IPS-18a (cell line): ENCODE measurements around the gene PTPRA.

Experiments
- H3K27ac ChIP-seq: one replicate; pipeline ENCODE4 v1.5.1; 2013; ENCODE audit warnings: low read length
- H3K27me3 ChIP-seq: one replicate; pipeline ENCODE4 v1.6.1; 2013; ENCODE audit warnings: mild to moderate bottlenecking, low read length; ENCODE audit not compliant: control insufficient read depth, insufficient read depth
- H3K36me3 ChIP-seq: one replicate; pipeline ENCODE4 v1.6.1; 2013; ENCODE audit warnings: low read depth, low read length; ENCODE audit not compliant: control insufficient read depth
- H3K4me1 ChIP-seq: one replicate; pipeline ENCODE4 v1.6.1; 2013; ENCODE audit warnings: low read depth, low read length; ENCODE audit not compliant: control insufficient read depth
- H3K4me3 ChIP-seq: one replicate; pipeline ENCODE4 v1.5.1; 2013; ENCODE audit warnings: low read length
- H3K9ac ChIP-seq: one replicate; pipeline ENCODE4 v1.6.1; 2013; ENCODE audit warnings: mild to moderate bottlenecking, low read length, moderate library complexity
- H3K9me3 ChIP-seq: one replicate; pipeline ENCODE4 v1.6.1; 2013; ENCODE audit warnings: low read depth, low read length; ENCODE audit not compliant: control insufficient read depth

PTPRA gene

DNA sequence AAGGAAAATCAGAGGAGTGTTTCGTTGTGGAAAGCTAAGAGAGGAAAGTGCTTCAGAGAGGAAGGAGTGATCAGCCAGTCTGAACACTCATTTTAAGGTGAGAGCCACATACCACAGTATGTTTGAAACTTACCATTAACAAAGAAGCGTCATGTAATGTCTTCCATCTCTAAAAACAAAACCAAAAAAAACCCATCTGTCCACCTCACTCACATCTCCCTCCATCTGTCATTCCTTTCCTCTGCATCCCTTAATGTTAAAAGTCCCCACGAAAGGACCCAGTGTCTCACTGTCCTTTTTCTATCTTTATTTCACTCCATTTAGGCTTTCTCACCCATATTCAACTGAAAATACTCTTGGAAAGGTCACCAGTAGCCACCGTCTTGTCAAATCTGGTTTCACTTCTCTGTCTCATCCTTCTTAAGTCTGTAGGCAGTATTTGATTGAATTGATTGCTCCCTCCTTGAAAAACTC is 110.8 kb downstream of the PTPRA start:
- no peak overlapping the region for H3K9ac ChIP-seq

DNA sequence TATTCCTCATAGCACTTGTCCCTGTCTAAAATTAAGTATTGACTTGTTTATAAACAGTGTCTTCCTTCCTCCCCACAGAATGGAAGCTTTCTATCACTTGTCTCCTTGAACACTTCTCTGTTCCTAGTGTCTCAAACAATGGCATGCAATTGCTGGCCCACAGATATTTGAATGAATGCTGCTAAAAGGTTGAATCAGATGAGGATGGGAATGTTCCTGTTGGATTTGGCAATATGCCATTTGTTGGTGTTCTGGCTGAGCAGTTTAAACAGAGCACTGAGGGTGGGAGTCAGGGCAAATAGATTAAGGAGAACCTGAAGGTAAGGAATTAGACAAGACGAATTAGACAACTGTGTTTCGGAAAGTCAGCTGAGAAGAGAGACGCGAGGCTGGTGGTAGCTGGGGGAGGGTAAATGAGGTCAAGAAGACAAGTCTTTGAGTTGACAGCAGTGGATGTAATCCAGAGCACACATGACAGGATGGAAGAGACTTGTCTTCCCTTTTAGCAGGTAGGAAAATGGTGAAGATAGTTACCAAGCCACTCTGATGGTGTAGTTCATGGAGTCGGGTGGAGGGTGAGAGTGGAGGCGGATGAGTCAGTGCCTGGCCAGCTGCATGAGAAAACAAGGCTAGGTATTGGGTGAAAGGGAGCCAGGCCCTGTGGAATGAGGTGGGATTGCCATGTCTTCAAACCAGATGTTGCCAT is 111.8 kb downstream of the PTPRA start:
- no peak overlapping the region for H3K27ac ChIP-seq
- no peak overlapping the region for H3K9ac ChIP-seq
- no peaks in the 10 kb centered on the region for H3K9me3 ChIP-seq
- H3K27me3 ChIP-seq = no peaks in the 10 kb centered on the region
- H3K4me3 ChIP-seq = no peak overlapping the region
- H3K4me1 ChIP-seq = no peaks in the 10 kb centered on the region
- H3K36me3 ChIP-seq = peaks cover 24% of the 10 kb centered on the region

More for the DNA sequence above, 110.8 kb downstream of the PTPRA start:
- Histone ChIP-seq H3K4me3 (no peak overlapping the region), H3K27me3 (no peaks in the 10 kb centered on the region), H3K27ac (no peak overlapping the region), H3K4me1 (no peaks in the 10 kb centered on the region), H3K36me3 (peaks cover 21% of the 10 kb centered on the region), H3K9me3 (no peaks in the 10 kb centered on the region)

DNA sequence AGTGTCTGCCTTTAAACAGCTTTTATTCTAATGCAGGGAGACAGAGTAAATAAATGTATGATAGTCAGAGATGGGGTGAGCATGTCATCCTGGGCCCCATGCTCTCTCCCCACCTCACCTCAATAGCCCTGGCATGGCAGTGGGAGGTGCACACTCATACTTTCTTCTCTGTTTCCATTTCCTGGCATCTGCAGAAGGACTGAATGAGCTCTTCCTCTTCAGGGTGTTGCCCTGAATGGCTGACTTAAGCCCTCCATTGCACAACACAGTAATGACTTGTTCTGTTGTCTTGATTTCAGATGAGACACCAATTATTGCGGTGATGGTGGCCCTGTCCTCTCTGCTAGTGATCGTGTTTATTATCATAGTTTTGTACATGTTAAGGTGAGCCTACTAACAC is 113.2 kb downstream of the PTPRA start:
- Histone ChIP-seq H3K9ac (no peak overlapping the region), H3K27me3 (no peaks in the 10 kb centered on the region), H3K9me3 (no peaks in the 10 kb centered on the region), H3K27ac (no peak overlapping the region), H3K4me3 (no peak overlapping the region), H3K36me3 (peaks cover 30% of the 10 kb centered on the region), H3K4me1 (no peaks in the 10 kb centered on the region)

DNA sequence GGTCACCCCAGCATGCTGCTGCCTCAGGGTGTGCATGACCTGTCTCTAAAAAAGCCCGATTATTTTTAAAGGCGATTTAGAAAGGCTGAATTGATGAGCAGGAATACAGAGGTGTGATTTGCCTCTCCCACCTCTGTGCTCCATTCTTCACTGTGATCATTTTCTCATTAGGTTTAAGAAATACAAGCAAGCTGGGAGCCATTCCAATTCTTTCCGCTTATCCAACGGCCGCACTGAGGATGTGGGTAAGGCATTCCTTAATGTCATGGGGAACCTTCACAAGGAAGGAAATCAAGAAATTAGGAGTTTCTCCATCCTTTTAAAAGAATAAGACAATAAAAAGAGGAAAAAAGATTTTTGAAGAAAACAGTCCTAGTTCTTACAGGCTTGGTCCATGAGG is 114.6 kb downstream of the PTPRA start:
- Histone ChIP-seq H3K27ac (no peak overlapping the region), H3K36me3 (peaks cover 33% of the 10 kb centered on the region), H3K4me1 (no peaks in the 10 kb centered on the region), H3K4me3 (no peak overlapping the region), H3K9me3 (no peaks in the 10 kb centered on the region), H3K9ac (no peak overlapping the region), H3K27me3 (no peaks in the 10 kb centered on the region)

DNA sequence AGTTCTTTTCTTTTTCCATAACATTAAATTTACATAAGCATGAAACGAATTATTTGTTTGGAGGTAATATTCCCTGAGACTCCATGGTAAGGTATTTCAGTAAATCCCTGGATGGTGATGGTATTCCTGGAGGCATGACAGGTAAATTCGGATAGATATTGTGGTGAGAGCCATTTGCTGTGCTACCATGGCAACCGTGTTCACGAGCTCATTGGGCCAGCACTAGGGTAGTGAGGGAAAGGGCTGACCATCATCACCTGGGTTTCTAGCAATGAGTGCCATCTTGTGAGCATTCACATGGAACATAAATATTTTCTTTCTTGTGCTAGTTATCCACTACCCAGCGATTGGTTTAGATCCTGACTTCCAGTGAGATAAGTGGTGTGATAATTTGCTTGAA is 118.3 kb downstream of the PTPRA start:
- no peaks in the 10 kb centered on the region for H3K9me3 ChIP-seq
- no peaks in the 10 kb centered on the region for H3K4me1 ChIP-seq
- H3K27ac ChIP-seq = no peak overlapping the region
- peaks cover 43% of the 10 kb centered on the region for H3K36me3 ChIP-seq
- H3K27me3 ChIP-seq = no peaks in the 10 kb centered on the region
- H3K4me3 ChIP-seq = no peak overlapping the region
- H3K9ac ChIP-seq = no peak overlapping the region

DNA sequence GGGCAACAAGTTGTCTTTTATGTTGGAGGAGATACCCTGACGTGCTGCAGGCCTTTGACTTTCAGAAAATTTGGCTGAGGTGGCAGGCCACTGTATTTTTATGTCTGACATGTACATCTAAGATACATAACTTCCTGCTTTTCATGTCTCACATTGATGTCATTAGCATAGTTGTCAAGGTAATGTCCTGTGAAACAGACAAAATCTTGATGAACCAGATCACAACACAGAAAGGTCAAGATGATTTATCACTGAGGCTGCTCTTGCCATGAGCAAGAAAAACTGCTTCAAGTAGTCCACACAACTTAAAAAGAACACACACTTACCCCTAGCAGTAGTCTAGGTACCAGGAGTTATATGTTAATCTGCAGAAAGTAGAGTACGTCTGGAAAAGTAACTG is 120.0 kb downstream of the PTPRA start:
- Histone ChIP-seq H3K27ac (no peak overlapping the region), H3K9ac (no peak overlapping the region), H3K4me1 (no peaks in the 10 kb centered on the region), H3K9me3 (no peaks in the 10 kb centered on the region), H3K27me3 (no peaks in the 10 kb centered on the region), H3K4me3 (no peak overlapping the region), H3K36me3 (peaks cover 34% of the 10 kb centered on the region)

DNA sequence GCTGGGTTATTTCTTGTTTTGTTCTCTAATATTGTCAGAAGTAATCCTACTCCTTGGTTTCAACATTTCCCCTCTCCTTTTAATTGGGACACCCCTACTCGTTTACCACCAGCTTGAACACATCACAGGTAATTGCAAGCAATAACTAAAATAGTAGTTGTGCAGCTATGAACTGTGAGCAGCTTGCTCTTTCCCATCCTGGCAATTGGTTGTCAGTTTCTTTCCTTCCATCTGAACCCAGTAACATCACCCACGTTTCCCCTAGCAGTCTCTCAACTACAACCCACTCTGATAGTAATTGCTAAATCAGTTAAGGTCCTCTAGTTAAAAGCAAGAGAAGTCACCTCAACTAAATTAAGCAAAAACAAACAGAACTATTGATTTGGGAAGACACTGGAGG is 122.5 kb downstream of the PTPRA start:
- Histone ChIP-seq H3K27ac (no peak overlapping the region), H3K4me1 (no peaks in the 10 kb centered on the region), H3K9me3 (no peaks in the 10 kb centered on the region), H3K4me3 (no peak overlapping the region), H3K27me3 (no peaks in the 10 kb centered on the region), H3K36me3 (peaks cover 20% of the 10 kb centered on the region), H3K9ac (no peak overlapping the region)

DNA sequence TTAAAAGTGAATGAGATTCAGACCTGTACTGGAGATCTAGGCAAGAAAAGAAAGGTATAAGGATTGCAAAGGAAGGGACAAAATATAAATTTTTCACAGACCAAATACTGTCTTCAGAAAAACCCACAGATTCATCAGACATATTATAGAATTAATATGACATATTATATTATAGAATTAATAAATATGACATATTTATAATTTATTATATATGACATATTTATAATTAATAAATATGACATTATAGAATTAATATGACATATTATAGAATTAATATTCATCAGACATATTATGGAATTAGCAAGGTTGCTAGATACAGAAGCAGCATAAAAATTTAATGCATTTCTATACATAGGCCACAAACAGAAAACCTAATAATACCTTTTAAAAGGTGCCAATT is 125.4 kb downstream of the PTPRA start:
- Histone ChIP-seq H3K36me3 (peaks cover 9% of the 10 kb centered on the region), H3K4me1 (no peaks in the 10 kb centered on the region), H3K27me3 (no peaks in the 10 kb centered on the region), H3K27ac (no peak overlapping the region), H3K9me3 (no peaks in the 10 kb centered on the region), H3K9ac (no peak overlapping the region), H3K4me3 (no peak overlapping the region)

DNA sequence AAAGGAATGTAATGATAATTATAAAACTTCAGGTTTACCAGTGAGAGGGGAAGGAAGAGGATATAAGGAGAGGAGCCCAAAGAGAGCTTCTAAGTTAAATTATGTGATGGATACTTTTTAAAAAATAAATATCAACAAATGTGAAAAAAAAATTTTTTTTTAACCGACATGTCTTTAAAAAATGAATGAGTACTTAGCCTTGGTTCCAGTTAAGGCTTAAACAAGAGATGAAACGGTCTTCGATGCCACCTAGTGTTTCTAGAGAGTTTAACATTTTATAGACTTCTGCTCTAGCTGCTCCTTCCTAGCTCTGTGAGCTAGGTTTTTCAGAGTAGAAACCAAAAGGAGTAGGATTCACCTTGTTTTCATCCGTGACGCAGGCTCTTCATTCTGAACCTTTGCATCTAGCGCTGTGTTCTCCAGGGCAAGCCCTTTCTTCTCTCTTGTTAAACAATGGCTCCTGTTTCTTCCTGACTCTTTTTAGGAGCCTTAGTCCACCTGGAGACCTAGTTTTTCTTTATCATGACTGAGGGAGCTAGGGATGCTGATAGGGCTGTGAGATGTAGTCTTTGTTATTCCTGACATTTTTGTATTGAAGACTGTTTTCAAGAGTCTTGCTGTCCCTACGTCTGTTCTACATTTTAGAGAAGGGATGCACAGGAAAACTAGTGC is 127.7 kb downstream of the PTPRA start:
- no peaks in the 10 kb centered on the region for H3K27me3 ChIP-seq
- no peaks in the 10 kb centered on the region for H3K9me3 ChIP-seq
- H3K9ac ChIP-seq = no peak overlapping the region
- H3K4me3 ChIP-seq = no peak overlapping the region
- no peak overlapping the region for H3K27ac ChIP-seq
- H3K4me1 ChIP-seq = no peaks in the 10 kb centered on the region
- peaks cover 9% of the 10 kb centered on the region for H3K36me3 ChIP-seq

DNA sequence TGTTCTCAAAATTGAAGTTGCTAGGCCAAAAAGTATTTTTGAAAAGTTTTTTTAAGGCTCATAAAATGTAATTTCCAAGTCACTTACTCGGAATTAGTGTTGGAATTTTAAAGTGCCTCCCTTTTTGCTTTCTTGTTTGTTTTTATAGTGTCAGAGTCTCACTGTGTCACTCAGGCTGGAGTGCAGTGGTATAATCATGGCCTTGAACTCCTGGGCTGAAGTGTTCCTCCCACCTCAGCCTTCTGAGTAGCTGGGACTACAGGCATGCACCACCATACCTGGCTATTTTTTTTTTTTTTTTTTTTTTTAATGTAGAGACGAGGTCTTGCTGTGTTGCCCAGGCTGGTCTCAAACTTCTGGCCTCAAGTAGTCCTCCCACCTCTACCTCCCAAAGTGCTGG is 130.1 kb downstream of the PTPRA start:
- no peak overlapping the region for H3K27ac ChIP-seq
- H3K27me3 ChIP-seq = no peaks in the 10 kb centered on the region
- H3K9me3 ChIP-seq = no peaks in the 10 kb centered on the region
- peaks cover 22% of the 10 kb centered on the region for H3K36me3 ChIP-seq
- H3K4me1 ChIP-seq = no peaks in the 10 kb centered on the region
- H3K4me3 ChIP-seq = no peak overlapping the region
- no peak overlapping the region for H3K9ac ChIP-seq

DNA sequence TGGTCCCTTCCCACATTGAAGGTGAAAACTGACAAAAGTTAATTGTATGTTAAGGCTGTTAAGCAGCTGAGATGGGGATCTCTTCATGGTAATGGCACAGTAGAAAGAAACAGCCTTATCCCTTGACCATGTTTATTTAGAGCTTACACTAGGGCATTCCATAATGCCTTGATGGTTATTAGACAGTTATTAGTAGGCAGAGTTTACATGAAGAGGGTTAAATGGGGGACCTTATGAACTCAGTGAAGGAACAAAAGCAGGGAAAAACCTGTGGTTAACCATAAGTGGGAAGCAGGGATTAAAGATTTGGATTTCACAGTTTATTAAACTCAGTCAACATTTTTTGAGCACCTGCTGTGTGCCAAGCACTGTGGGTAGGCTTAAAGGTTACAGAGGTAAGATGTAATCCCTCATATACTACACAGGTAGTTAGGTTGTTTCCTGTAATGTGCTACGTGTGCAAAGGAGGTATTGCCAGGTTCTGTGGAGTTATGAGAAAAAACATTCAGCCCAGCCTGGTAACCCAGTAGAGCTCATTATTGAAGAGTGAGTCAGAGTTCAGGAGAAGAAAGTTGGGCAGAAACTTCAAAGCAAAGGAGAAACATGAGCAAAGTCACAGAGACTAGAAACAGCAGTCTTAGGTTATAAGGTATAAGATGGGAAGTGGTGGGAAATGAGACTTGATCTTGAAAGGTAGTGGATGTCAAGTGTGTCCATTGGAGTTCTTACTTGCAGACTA is 137.9 kb downstream of the PTPRA start:
- H3K4me3 ChIP-seq = no peak overlapping the region
- H3K9ac ChIP-seq = no peak overlapping the region
- no peaks in the 10 kb centered on the region for H3K27me3 ChIP-seq
- H3K27ac ChIP-seq = no peak overlapping the region
- no peaks in the 10 kb centered on the region for H3K4me1 ChIP-seq
- H3K9me3 ChIP-seq = no peaks in the 10 kb centered on the region
- H3K36me3 ChIP-seq = peaks cover 21% of the 10 kb centered on the region
